ENCODE results near the gene PTPRN.

The PTPRN gene

DNA sequence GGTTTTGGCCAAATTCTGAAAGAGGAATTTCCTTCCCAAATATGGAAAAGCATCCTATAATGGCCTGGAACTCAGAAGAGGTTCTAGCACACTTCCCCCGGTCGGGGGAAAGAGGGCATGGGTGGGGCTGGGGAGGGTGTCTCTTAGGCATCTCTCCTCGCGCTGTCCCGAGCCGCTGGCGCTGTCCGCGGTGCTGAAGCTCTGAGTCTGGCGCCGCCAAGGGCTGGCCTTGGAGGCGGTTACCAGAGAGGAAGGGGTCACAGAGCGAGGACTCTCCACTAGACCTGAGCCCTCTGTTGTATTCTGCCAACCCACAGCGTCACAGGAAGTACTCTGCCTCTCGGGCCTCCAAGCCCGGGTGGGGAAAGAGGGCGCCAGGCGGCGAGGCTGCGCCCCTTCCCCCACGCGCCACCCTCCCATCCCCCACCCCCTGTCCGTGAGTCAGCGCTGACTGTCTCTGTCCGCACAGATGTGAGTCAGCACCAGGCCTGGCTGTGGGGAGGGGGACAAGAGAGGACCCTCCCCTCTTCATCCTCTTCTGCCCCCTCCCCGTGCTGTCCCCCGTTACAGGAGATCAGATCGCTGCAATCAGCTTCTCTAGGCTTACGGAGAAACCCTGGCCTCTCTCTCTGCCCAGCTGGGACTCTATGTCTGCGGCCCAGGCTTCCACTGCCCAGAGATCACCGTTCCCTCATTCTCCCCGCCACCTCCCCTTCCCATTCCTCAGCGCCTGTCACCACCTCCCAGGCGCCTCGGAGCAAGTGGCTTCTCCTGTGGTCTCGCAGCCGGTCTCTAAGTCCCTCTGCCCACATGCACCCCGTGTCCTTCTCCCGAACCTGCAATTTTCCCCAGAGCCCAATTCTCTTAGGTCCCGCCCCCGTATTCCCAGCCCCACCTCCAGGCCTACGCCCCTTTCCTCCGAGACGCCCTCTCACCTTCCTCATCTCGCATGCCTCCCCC is 779 bp downstream of the PTPRN start:
- no peak for DNase-seq (ENCODE audit: low spot score)

DNA sequence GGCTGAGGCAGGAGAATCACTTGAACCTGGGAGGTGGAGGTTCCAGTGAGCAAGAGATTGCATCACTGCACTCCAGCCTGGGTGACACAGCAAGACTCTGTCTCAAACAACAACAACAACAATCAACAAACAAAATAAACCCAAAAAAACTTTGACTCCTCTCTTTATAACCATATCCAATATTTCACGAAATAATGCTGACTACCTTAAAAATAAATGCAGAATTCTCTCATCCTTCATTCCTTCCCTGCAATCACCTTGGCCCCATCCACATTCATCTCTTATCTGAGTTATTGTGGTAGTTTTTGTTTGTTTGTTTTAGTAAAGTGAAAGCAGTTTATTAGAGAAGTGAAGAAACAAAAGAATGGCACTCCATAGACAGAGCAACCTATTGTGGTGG is 3.2 kb downstream of the PTPRN start:
- no peak for DNase-seq (ENCODE audit: low spot score)

DNA sequence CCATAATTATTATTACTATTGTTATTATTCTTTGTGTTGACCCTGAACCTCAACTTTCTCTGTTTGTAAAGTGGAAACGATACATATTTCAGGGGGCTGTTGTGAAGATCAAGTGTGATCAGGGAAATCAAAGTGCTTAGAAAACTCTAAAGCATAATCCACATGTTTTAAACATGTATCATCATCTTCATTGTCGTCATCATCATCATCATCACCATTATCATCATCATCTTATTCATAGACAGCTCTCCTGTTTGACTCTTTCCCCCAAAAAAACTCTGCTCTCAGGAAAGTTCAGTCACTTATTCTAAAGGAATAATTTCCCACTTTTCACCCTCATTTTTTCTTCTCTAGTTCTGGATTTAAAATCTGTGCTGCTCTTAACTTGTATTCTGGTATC is 5.0 kb downstream of the PTPRN start:
- DNase-seq (ENCODE audit: low spot score), result no peak

DNA sequence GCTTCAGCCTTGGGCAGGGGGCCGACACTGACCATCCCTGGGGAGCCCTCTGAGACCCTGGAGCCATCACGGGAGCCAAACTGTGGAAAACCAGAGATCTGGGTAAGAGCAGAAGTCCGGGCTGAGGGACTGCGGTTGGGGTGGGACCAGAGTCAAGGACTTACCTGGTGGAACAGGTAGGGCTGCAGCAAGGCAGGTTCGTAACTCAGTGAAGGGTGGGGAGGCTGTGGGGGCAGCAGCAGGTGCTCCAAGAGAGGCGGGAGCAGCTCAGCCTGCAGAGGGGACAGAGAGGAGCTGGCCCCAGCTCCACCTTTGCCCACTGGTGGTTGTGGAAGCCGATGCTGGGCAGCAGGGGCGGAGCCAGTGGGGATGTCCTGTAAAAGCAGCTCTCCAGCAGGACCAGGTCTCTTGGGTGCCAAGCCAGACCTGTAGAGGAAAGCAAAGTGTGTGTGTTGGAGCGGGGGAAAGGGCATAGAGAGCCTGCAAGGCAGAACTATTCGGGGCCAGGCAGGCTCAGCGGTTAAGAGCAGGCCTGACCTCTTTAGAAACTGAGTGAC is 6.7 kb downstream of the PTPRN start:
- DNase-seq (ENCODE audit: low spot score), result no peak

DNA sequence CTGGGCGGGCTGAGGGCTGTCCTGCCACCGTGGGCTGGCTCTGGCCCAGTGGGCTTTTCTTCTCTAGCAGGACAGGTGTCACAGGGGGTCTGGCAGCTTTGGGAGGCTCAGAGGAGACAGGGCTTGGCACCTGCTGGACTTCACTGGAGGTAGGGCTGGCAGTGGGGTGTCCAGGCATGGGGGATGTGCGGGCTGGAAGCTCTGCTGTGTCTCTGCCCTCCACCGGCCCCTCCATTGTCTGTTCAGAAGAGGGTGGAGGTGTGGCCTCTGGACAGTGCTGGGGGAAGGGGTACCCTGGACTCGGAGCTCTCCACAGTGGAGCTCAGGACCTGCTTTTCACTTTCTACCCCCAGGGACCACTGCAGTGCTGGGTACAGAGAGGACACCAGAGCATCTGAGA is 9.2 kb downstream of the PTPRN start:
- no peak for DNase-seq (ENCODE audit: low spot score)

DNA sequence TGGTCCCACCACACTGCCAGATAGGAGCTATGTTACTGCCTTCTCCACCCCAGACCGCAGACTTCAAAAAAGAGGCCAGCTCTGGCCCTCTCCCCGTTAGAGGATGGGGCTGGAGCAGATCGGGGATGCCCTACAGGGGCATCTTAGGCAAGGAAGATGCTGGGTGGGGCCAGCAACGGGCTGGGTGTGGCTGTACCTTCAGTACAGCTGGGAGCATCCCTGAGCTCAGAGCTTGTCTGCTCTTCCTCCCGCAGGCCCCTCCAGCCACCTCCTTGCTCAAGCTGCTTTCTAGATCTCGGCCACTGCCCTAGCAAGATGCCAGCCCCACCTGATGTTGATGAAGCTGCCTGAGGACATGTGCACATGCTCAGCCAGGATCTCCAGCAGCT is 9.8 kb downstream of the PTPRN start:
- DNase-seq (ENCODE audit: low spot score), result no peak

DNA sequence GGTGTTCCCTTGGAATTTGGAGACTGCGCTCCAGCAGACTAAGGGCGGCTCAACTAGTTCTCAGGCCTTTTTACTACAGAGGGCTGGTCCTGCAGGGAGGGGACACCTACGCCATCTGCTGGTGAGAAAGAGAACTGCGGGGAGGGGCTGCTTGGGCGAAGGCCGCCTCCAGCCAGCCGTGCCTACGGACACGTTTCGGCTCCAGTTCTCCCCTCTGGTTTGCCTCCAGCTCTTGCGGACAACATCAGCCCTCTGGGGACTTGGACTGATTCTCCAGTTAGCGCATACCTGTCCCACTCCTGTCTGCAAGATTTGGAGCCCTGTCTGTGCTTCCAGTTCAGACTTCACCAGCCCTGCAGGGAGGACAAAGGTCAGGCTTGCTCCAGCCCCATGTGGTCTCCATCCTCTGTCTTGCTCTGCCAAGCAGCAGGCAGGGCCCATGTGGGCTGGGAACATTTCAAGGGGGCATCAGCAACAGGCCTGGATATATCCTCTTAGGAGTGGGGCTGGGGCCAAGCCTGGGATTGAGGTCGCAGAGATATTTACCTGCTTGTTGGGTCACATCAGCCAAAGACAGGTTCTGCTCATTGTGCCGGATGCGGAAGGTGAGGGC is 10.3 kb downstream of the PTPRN start:
- no peak for DNase-seq (ENCODE audit: low spot score)

DNA sequence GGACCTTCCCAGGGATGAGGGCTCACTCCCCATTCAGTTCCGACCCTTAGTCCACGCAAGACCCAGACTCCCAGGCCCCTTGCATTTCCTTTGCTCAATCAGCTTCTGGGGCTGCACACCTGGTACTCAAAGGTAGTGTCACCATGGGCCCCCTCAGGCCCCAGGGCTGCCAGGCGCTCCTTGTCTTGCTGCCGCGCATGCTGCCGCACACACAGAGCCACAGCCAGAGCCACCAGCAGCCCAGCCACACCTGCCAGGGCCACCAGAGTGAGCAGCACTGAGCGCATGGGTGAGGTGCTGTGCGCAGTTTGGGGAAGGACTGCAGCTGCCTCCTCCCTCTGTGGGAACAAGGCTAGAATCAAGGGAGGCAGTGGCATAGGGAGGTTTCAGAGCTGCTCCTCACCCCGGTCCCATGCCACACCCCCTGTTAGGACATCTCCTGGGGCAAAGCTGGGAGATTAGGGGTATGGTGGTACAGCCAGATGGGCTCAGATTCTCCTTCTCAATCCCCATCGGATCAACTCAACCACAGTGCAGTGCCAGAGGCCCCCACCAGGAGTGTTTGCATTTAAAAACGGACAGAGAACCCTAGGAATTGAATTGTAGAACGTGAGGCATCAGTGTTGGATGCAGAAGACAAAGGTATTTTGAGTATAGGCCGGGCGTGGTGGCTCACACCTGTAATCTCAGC is 11.3 kb downstream of the PTPRN start:
- no peak for DNase-seq (ENCODE audit: low spot score)

DNA sequence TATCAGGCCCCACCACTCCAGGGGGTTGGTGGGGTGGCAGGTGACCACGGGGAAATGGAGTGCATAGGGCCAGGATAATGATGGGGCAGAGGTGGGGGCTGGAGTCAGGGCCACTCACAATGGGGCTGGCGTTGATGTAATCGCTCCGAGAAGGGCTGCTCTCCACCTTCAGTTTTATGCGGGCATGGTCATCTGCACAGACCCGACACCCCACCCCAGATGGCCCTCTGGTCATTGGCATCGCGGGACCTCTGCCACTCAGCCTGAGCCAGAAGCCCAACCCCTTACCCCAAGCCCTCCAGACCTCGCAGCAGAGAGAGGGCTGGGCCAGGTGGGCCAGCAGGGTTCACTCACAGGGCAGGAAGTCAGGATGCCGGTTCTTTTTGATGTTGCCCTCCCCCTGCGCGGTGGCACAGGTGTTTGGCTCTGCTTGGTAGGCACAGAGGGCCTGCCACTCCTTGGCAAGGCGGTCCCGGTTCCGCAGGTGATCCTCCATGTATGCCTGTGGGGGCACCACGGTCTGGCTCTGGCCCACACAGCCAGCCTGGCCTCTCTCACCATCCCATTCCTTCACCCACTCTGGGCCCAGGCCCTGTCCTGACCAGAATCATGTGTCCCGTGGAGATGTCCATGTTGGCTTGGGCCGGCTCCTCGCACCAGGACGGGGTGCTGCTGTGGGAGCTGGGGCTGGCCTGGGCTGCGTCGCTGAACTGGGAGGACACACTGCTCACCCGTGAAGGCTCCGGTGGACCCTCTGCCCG is 12.4 kb downstream of the PTPRN start:
- DNase-seq (ENCODE audit: low spot score), result no peak

DNA sequence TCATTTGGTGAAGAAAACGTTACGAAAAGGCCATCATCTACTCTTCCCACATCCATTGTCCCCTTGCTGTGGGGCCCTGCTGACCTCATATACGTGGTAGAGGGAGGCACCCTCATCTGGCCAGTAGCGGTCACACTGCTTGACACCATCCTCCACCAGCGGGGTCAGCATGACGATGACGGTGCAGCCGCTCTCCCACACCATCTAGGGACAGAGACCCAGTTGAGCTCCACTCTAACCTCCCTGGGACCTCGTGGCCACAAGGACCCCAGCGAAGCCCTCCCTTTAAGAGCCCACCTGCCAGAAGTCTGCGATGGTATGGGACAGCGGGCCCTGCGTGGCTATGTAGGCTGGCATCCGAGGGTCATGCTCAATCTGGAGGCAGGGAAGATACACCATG is 13.1 kb downstream of the PTPRN start:
- DNase-seq (ENCODE audit: low spot score), result no peak

DNA sequence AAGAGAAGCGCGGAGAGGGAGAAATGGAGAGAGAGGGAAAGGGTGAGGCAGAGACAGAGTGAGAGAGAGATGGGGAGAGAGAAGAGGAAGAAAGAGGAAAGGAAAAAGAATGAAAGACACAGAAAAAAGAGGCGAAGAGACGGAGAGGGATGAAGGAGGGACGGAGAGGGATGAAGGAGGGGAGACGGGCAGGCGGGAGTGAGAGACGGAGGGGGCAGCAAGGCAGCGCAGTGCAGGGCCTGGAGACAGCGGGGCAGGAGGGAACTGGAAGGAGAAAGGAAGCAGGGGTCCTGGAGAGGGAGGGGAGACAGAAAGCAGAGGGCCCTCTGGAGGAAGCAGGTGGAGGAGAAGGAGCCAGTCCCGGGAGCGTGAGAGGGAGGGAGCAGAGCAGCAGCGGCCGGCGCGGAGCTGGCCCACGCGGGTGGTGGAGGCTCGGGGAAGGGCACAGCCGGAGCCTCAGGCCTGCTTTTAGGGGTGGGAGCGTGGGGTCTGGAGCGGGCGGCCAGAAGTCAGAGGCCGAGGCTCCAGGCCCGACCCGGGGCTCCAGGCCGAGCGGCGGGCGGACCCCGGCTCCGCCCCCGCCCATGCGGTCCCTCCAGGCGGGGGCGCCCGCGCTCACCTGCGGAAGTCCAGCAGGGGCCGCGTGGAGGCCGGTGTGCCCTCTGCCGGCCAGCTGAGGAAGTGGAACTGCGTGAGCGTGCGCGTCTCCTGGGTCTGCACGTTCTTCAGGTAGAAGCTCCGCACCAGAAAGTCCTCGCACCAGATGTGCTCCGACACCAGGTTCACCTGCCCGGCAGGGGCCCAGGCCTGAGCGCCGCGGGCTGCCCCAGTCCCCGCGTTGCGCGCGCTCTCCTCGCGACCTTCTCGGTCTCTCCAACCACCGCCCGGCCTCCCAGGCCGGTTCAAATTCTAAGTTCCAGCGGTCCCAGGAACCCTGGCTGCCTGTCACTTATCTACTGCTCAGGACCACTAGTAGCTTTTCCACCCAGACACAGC is 14.5 kb downstream of the PTPRN start:
- DNase-seq (ENCODE audit: low spot score), result peak; percentile 76

DNA sequence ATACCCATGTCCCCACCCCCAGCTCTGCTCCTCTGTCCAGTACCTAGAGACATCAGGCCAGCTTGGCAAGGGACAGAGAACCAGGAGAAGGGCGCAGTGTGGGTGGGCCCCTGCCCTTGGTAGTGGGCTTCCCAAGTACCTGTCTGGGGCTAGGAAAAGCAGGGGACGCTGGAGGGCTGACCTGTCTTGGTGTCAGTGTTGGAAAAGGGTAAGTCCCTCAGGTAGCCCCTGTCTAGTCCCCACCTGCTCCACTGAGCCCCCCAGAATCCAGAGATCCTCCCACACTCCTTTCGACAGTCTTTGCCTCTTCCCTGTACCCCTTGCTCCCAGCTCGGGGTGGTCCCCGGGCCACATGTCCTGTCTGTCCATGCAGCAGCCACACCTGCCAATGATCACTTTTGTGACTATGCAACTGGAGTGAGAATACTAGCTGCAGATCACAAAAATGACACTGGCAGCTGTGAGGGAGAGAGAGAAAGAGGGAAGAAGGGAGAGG is 15.4 kb downstream of the PTPRN start:
- DNase-seq (ENCODE audit: low spot score), result no peak

DNA sequence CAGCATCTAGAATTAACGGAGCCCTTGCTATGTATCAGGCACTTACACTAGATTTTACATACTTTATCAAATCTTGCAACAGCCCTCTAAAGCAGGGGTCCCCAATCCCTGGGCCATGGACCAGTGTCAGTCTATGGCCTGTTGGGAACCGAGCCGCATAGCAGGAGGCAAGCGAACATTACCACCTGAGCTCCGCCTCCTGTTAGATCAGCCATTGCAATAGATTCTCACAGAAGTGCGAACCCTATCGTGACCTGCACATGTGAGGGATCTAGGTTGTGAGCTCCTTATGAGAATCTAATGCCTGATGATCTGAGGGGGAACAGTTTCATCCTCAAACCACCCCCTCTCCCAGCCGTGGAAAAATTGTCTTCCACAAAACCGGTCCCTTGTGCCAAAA is 16.6 kb downstream of the PTPRN start:
- no peak for DNase-seq (ENCODE audit: low spot score)

DNA sequence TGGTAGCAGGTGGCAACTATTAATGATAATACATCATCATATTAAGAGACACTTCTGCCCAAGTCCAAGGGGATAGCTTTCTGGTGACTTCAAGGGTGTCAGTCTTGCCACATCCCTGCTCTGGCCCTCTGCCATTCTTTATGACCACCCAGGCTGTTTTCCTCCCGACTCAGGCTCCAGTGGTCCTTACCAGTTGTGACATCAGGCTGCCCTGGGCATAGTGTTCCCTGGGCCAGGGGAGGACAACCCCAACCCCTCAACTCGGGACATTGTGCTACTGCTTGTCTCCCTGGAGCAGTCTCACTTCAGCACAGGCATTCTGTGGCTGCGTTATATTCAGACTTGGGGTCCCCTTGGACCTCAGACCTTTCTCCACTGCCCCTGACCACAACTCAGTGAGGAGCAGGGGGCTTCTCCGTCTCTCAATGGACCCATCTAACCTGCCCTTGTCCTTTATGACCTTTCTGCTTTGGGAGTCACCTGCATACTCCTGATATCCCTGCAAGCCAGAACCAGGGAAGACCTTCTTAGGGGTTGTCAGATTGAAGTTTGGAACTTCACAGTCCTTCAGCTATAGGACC is 17.2 kb downstream of the PTPRN start:
- no peak for DNase-seq (ENCODE audit: low spot score)

DNA sequence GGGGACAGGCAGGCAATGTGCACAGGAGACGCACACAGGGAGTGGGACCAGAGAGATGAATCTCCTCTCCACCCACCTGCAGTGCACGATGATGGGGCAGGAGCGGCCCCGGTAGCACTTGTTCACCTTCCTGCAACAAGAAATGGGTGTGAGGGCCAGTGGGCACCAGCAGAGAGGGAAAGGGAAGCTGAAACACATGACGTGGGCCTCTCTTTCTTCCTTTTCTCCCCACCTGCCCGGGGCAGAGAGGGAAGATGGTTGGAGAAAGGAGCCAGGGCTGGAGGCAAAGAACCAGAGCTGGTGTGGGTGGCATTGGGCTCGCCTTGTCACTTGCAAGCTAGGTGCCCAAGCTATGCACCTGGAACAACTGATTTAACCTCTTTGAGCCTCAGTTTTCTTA is 17.8 kb downstream of the PTPRN start:
- DNase-seq (ENCODE audit: low spot score), result no peak

DNA sequence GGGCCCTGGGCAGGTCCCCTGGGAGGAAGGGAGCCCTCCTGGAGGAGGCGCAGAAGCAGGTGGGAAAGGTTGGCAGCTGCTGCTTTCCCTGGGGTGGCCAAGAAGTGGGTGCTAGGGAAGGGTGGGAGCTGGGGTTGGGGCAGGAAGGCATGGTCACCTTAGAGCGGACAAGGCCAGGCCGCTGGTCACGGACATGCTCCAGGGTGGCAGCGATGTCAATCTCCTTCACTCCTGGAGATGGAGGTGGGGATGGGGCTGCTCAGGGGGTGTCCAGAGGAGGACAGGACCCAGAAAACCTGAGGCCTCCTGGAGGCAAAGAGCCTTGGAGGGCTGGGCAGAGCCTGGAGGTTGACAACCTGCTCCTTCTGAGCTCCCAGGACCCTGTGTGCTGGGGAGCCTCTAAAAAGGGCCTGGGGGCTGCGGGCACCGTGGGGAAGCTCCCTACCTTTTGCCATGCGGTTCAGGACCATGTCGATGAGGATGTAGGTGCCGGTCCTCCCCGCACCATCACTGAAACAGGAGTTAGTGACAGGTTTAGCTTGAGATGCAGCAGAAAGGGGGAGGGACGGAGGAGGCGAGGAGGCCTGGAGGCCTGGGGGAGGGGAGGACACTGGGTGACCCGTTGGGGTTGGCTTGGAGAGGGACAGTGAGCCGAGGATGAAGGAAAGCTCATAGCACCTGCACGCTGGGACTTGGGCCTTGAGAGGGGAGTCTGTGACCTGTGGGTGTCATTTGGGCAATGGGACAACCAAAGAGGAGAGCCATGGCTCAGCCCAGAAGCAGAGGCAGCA is 18.6 kb downstream of the PTPRN start:
- no peak for DNase-seq (ENCODE audit: low spot score)

DNA sequence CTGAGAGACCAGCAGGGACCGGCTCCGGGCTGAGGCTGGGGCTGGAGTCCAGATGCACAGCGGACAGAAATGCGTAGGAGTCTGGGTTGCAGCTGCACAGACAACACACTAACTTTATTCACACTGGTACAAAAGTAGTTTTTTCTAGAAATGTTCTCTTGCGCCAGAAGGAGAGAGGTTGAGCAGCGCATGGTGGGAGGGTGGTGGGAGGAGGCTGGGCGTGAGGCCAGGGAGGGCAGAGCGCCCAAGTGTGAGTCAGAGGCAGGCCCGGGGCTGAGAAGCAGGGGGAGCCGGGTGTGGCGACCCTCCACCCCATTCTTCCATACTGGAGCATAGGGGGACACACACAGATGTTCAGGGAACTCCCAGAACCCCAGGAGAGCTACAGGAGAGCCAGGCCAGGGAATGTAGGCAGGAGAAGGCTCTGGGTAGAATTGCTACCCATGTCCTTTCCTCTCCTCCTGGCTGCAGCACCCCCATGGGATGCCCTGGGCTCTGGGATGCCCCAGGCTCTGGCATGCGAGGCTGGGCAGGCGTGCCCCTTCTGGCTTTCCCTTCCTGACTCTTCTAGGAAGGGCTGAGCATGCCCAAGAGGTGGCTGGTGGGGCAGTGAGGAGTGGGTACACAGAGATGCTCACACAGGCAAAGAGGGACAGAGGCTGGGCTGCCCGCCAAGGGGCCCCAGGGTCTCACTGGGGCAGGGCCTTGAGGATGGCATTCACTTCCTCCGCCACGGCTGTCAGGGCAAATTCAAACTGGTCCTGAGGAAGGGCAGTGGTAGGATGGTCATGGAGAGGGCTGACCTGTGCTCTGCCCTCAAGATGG is 19.5 kb downstream of the PTPRN start:
- DNase-seq (ENCODE audit: low spot score), result peak; percentile 86

DNA sequence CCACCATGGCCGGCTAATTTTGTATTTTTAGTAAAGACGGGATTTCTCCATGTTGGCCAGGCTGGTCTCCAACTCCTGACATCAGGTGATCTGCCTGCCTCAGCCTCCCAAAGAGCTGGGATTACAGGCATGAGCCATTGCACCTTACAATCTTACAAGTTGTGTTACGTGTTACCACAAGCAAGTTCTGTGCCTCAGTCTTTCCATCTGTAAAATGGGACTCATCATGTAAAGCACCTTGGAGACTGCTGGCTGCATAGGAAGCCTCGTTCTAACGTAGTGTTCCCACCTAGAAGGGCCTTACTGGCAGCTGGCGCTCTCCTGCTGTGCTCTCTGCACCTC is 20.0 kb downstream of the PTPRN start:
- DNase-seq (ENCODE audit: low spot score), result no peak

Measured in putamen (tissue), 1 donor.